ENCODE data around the gene OR2A42.
"Not testable (repeated sequence)": the region's sequence is repeated elsewhere in the genome, so short reads cannot be mapped to it uniquely, and the experiment has no call there.

The OR2A42 gene

GRCh38 chr7:144223675-144224074 lies 15.7 kb downstream of the OR2A42 start:
- H3K4me3 ChIP-seq (ENCODE audit: low read depth in 1 of 2, low read length in 2 of 2); H3K9me3 ChIP-seq (ENCODE audit: control insufficient read depth in 1 of 2, low read length in 2 of 2); H3K27me3 ChIP-seq (ENCODE audit: control insufficient read depth in 1 of 2, insufficient read depth in 2 of 2, low read length in 2 of 2); H3K9ac ChIP-seq (ENCODE audit: low read depth in 1 of 2, low read length in 2 of 2); H3K4me1 ChIP-seq (ENCODE audit: control insufficient read depth in 1 of 2, insufficient read depth in 2 of 2, low read length in 2 of 2); H3K36me3 ChIP-seq (ENCODE audit: control insufficient read depth in 1 of 2, insufficient read depth in 2 of 2, low read length in 2 of 2); H3K27ac ChIP-seq (ENCODE audit: low read depth, low read length): not testable (repeated sequence)

DNA sequence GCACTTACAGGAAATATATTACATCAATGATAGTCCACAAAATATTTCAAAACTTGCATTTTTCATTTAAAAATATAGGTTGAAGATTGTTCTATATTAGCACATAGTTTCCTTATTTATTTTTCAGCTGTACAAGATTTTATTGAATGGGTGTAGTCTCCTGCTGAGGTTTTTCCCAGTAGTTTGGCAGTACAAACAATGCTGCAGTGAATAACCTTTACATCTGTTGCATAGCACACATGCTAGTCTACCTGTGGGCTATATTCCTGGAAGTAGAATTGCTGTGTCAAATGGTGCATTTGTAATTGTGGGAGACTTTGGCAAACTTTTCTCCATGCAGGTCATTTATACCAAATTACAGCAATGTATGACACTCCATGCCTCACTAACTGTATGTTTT lies 18.9 kb downstream of the OR2A42 start:
- H3K27me3 ChIP-seq (ENCODE audit: control insufficient read depth in 1 of 2, insufficient read depth in 2 of 2, low read length in 2 of 2); H3K4me3 ChIP-seq (ENCODE audit: low read depth in 1 of 2, low read length in 2 of 2); H3K9ac ChIP-seq (ENCODE audit: low read depth in 1 of 2, low read length in 2 of 2); H3K9me3 ChIP-seq (ENCODE audit: control insufficient read depth in 1 of 2, low read length in 2 of 2); H3K27ac ChIP-seq (ENCODE audit: low read depth, low read length); H3K36me3 ChIP-seq (ENCODE audit: control insufficient read depth in 1 of 2, insufficient read depth in 2 of 2, low read length in 2 of 2); H3K4me1 ChIP-seq (ENCODE audit: control insufficient read depth in 1 of 2, insufficient read depth in 2 of 2, low read length in 2 of 2): not testable (repeated sequence)

GRCh38 chr7:144219149-144219548 lies 20.3 kb downstream of the OR2A42 start:
- not testable (repeated sequence) for H3K36me3 ChIP-seq (ENCODE audit: control insufficient read depth in 1 of 2, insufficient read depth in 2 of 2, low read length in 2 of 2); H3K9me3 ChIP-seq (ENCODE audit: control insufficient read depth in 1 of 2, low read length in 2 of 2); H3K4me3 ChIP-seq (ENCODE audit: low read depth in 1 of 2, low read length in 2 of 2); H3K27ac ChIP-seq (ENCODE audit: low read depth, low read length); H3K9ac ChIP-seq (ENCODE audit: low read depth in 1 of 2, low read length in 2 of 2); H3K4me1 ChIP-seq (ENCODE audit: control insufficient read depth in 1 of 2, insufficient read depth in 2 of 2, low read length in 2 of 2); H3K27me3 ChIP-seq (ENCODE audit: control insufficient read depth in 1 of 2, insufficient read depth in 2 of 2, low read length in 2 of 2)

- not testable (repeated sequence) for H3K9me3 ChIP-seq (ENCODE audit: control insufficient read depth in 1 of 2, low read length in 2 of 2); H3K4me3 ChIP-seq (ENCODE audit: low read depth in 1 of 2, low read length in 2 of 2); H3K27me3 ChIP-seq (ENCODE audit: control insufficient read depth in 1 of 2, insufficient read depth in 2 of 2, low read length in 2 of 2); H3K4me1 ChIP-seq (ENCODE audit: control insufficient read depth in 1 of 2, insufficient read depth in 2 of 2, low read length in 2 of 2); H3K27ac ChIP-seq (ENCODE audit: low read depth, low read length); H3K36me3 ChIP-seq (ENCODE audit: control insufficient read depth in 1 of 2, insufficient read depth in 2 of 2, low read length in 2 of 2); H3K9ac ChIP-seq (ENCODE audit: low read depth in 1 of 2, low read length in 2 of 2)
These were observed 20.8 kb downstream of the OR2A42 start for GRCh38 chr7:144218581-144218980.

DNA sequence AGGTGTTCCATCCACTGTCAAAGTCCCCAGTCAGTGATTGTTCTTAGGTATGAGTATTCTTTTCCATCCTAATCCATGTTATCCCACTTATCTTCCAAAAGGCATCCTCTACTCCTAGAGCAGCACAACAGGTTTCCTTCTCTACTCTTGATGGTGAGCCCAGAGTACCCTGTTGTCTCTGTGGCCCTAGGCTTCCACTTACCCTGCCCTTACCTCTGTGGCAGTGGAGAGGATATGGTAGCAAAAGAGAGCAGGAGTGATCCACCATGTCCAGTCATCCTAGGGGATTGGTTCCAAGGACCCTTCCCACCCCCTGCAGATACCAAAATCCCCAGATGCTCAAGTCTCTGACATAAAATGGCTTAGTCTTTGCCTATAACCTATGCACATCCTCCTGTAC lies 22.2 kb downstream of the OR2A42 start:
- H3K27me3 ChIP-seq (ENCODE audit: control insufficient read depth in 1 of 2, insufficient read depth in 2 of 2, low read length in 2 of 2); H3K27ac ChIP-seq (ENCODE audit: low read depth, low read length); H3K9ac ChIP-seq (ENCODE audit: low read depth in 1 of 2, low read length in 2 of 2); H3K4me1 ChIP-seq (ENCODE audit: control insufficient read depth in 1 of 2, insufficient read depth in 2 of 2, low read length in 2 of 2); H3K4me3 ChIP-seq (ENCODE audit: low read depth in 1 of 2, low read length in 2 of 2); H3K9me3 ChIP-seq (ENCODE audit: control insufficient read depth in 1 of 2, low read length in 2 of 2); H3K36me3 ChIP-seq (ENCODE audit: control insufficient read depth in 1 of 2, insufficient read depth in 2 of 2, low read length in 2 of 2): not testable (repeated sequence)

DNA sequence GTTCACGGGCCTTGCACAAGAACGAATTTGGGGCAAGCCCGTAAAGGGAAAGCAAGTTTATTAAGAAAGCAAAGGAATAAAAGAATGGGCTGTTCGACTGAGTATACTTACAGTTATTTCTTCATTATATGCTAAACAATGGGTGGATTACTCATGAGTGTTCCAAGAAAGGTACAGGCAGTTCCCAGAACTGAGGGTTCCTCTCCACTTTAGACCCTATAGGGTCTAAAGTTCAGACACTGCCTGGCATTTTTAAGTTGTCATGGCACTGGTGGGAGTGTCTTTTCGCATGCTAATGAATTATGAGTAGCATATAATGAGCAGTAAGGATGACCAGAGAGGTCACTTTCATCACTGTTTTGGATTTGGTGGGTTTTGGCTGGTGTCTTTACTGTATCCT lies 34.1 kb downstream of the OR2A42 start:
- not testable (repeated sequence) for H3K9me3 ChIP-seq (ENCODE audit: control insufficient read depth in 1 of 2, low read length in 2 of 2); H3K27ac ChIP-seq (ENCODE audit: low read depth, low read length); H3K4me3 ChIP-seq (ENCODE audit: low read depth in 1 of 2, low read length in 2 of 2); H3K9ac ChIP-seq (ENCODE audit: low read depth in 1 of 2, low read length in 2 of 2); H3K4me1 ChIP-seq (ENCODE audit: control insufficient read depth in 1 of 2, insufficient read depth in 2 of 2, low read length in 2 of 2); H3K27me3 ChIP-seq (ENCODE audit: control insufficient read depth in 1 of 2, insufficient read depth in 2 of 2, low read length in 2 of 2); H3K36me3 ChIP-seq (ENCODE audit: control insufficient read depth in 1 of 2, insufficient read depth in 2 of 2, low read length in 2 of 2)

- not testable (repeated sequence) for H3K27ac ChIP-seq (ENCODE audit: low read depth, low read length); H3K36me3 ChIP-seq (ENCODE audit: control insufficient read depth in 1 of 2, insufficient read depth in 2 of 2, low read length in 2 of 2); H3K4me1 ChIP-seq (ENCODE audit: control insufficient read depth in 1 of 2, insufficient read depth in 2 of 2, low read length in 2 of 2); H3K9me3 ChIP-seq (ENCODE audit: control insufficient read depth in 1 of 2, low read length in 2 of 2); H3K27me3 ChIP-seq (ENCODE audit: control insufficient read depth in 1 of 2, insufficient read depth in 2 of 2, low read length in 2 of 2); H3K4me3 ChIP-seq (ENCODE audit: low read depth in 1 of 2, low read length in 2 of 2); H3K9ac ChIP-seq (ENCODE audit: low read depth in 1 of 2, low read length in 2 of 2)
These were observed 36.3 kb downstream of the OR2A42 start for GRCh38 chr7:144203086-144203485.

- not testable (repeated sequence) for H3K27me3 ChIP-seq (ENCODE audit: control insufficient read depth in 1 of 2, insufficient read depth in 2 of 2, low read length in 2 of 2); H3K4me1 ChIP-seq (ENCODE audit: control insufficient read depth in 1 of 2, insufficient read depth in 2 of 2, low read length in 2 of 2); H3K36me3 ChIP-seq (ENCODE audit: control insufficient read depth in 1 of 2, insufficient read depth in 2 of 2, low read length in 2 of 2); H3K27ac ChIP-seq (ENCODE audit: low read depth, low read length); H3K9me3 ChIP-seq (ENCODE audit: control insufficient read depth in 1 of 2, low read length in 2 of 2); H3K9ac ChIP-seq (ENCODE audit: low read depth in 1 of 2, low read length in 2 of 2); H3K4me3 ChIP-seq (ENCODE audit: low read depth in 1 of 2, low read length in 2 of 2)
These were observed 37.4 kb downstream of the OR2A42 start for GRCh38 chr7:144201978-144202377.

DNA sequence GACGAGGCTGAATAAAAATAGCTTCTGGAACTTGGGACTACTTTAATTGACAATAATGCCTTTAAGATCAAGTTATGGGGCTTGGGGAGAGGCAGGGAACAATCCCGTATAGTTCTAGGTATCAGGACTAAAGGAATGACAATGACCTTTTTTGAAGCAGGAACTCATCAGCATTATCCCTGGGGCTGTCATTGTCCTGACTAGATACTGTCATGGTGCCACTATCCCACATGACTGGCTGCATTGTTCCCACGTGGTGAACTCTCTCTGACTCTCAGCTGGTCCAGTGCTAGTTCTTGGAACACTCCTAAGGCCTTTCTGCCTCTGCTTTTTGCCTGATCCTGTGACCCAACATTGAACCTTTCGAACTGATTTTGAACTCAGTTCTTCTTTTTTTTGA lies 40.5 kb downstream of the OR2A42 start:
- not testable (repeated sequence) for H3K27me3 ChIP-seq (ENCODE audit: control insufficient read depth in 1 of 2, insufficient read depth in 2 of 2, low read length in 2 of 2); H3K27ac ChIP-seq (ENCODE audit: low read depth, low read length); H3K4me1 ChIP-seq (ENCODE audit: control insufficient read depth in 1 of 2, insufficient read depth in 2 of 2, low read length in 2 of 2); H3K4me3 ChIP-seq (ENCODE audit: low read depth in 1 of 2, low read length in 2 of 2); H3K36me3 ChIP-seq (ENCODE audit: control insufficient read depth in 1 of 2, insufficient read depth in 2 of 2, low read length in 2 of 2); H3K9ac ChIP-seq (ENCODE audit: low read depth in 1 of 2, low read length in 2 of 2); H3K9me3 ChIP-seq (ENCODE audit: control insufficient read depth in 1 of 2, low read length in 2 of 2)

GRCh38 chr7:144195212-144195872 lies 44.1 kb downstream of the OR2A42 start, which contains the start of gene ARHGEF35:
Gene ARHGEF35 (minus strand): TSS chr7:144195833. CDS start chr7:144188383, 7,450 bp downstream.
- H3K4me3 ChIP-seq (ENCODE audit: low read depth in 1 of 2, low read length in 2 of 2); H3K4me1 ChIP-seq (ENCODE audit: control insufficient read depth in 1 of 2, insufficient read depth in 2 of 2, low read length in 2 of 2); H3K27ac ChIP-seq (ENCODE audit: low read depth, low read length): not testable (repeated sequence)

DNA sequence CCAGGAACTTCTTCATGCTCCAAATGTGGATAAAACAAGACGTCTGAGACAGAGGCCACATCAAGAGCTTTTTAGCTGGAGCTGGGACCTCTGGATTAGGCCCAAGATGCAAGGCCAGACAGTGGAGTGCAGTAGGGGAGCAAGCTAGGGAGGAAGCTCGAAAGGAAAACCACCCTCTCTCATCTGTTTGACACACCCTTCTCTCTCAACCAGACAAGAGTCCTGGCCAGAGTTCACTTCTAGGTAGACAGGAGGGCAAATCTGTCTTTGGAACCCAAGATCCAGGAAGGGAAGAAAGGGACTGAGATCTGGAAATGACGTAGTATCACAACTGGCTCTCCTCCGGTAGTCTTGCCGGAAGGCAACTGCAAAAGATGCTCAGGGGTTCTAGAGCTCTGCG lies 45.0 kb downstream of the OR2A42 start:
- H3K36me3 ChIP-seq (ENCODE audit: control insufficient read depth in 1 of 2, insufficient read depth in 2 of 2, low read length in 2 of 2); H3K27ac ChIP-seq (ENCODE audit: low read depth, low read length); H3K4me1 ChIP-seq (ENCODE audit: control insufficient read depth in 1 of 2, insufficient read depth in 2 of 2, low read length in 2 of 2); H3K27me3 ChIP-seq (ENCODE audit: control insufficient read depth in 1 of 2, insufficient read depth in 2 of 2, low read length in 2 of 2); H3K9ac ChIP-seq (ENCODE audit: low read depth in 1 of 2, low read length in 2 of 2); H3K9me3 ChIP-seq (ENCODE audit: control insufficient read depth in 1 of 2, low read length in 2 of 2); H3K4me3 ChIP-seq (ENCODE audit: low read depth in 1 of 2, low read length in 2 of 2): not testable (repeated sequence)

More at GRCh38 chr7:144195212-144195872, 44.1 kb downstream of the OR2A42 start, which contains the start of gene ARHGEF35:
- H3K9me3 ChIP-seq (ENCODE audit: control insufficient read depth in 1 of 2, low read length in 2 of 2); H3K27me3 ChIP-seq (ENCODE audit: control insufficient read depth in 1 of 2, insufficient read depth in 2 of 2, low read length in 2 of 2); H3K36me3 ChIP-seq (ENCODE audit: control insufficient read depth in 1 of 2, insufficient read depth in 2 of 2, low read length in 2 of 2); H3K9ac ChIP-seq (ENCODE audit: low read depth in 1 of 2, low read length in 2 of 2): not testable (repeated sequence)

Data from duodenal mucosa (tissue), 2 donors.